DMS153 treated with DMSO at 0.1 percent for 48 hours (cell line): ENCODE results near the gene PPP1R14D.

ENCODE experiments used
- DNase-seq: peaks from one replicate; lab custom pipeline; 2025; ENCODE audit not compliant: unreplicated experiment; lab: John Stamatoyannopoulos, UW

The PPP1R14D gene

DNA sequence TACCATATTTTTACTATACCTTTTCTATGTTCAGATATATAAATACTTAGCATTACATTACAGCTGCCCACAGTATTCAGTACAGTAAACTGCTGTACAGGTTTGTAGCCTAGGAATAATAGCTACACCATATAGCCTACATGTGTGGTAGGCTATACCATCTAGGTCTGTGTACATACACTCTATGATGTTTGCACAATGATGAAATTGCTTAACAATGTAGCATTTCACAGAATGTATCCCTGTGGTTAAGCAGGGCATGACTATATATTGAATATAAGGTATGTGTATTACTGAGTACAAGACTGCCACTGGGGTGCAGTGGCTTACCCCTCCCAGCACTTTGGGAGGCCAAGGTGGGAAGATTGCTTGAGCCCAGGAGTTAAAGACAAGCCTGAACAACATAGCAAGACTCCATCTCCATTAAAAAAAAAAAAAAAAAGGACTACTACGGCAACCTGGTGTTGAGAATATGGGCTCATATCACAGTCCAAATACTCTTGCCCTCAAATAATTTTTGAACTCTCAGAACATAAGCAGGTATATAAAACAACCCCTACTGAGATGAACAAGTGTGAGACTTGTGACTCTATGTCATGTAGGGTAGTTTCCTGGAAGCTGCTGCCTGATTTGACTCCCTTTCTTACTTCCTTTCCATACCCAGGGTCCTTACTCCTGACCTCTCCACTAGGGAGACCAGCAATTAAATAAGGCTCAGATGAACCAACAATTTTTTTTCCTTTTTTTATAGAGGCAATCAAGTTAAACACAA lies 4.8 kb downstream of the PPP1R14D start:
- DNase-seq = no peak

DNA sequence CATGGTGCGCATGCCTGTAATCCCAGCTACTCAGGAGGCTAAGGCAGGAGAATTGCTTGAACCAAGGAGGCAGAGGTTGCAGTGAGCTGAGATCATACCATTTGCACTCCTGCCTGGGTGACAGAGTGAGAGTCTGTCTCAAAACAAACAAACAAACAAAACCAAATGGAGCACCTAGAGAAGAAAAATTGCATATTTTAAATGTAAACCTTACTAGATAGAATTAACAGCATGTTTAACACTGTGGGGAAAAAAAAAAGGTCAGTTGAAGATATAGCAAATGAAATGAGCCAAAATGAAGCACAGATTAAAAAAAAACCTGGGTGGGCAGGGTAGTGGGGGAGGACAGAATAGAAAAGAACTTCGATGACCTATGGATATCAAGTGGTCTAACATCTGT lies 7.3 kb downstream of the PPP1R14D start:
- no peak for DNase-seq

DNA sequence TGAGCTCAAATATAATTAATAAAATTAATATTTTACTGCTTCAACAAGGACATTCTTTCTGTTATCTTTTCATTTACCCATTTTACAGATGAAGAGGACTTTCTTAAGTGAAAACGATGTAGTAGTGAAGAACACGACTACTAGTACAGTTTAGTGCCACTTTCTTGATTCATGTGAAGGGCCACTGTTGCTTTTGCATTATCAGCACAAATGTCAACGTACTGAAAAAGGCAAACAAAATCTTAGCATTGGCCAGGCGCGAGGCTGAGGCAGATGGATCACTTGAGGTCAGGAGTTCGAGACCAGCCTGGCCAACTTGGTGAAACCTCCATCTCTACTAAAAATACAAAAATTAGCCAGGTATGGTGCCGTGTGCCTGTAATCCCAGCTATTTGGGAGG lies 9.5 kb downstream of the PPP1R14D start:
- DNase-seq = no peak

DNA sequence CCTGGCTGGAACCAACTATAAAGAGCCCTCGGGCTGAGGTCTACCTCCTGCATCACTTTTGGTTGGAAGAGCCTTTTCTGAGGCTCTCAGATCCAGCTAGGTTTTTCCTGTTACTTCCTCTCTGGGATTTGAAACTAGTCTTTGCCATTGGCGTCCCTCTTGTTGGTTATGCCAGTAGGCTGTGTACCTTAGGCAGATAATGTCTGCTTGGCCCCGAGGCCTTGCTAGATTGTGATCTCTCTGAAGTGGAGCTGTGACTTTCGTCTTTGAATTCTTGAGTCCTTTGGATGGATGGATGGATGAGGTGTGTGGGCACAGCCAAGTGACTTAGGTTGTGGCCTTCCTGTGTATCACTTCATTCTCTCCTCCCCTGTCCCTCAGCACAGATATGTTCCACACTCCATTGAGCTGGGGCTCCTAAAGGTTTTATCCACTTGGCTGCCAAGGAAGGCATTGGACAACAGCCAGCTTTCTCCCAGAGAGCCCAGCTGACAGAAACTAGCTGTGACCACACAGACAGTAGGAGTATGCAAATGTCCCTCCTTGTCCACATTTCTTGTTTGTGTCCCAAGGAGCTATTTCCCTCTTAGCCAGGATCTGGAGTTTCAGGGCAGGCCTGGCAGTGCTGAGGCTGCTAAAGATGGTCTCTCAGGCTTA lies 13.3 kb downstream of the PPP1R14D start:
- DNase-seq = no peak

DNA sequence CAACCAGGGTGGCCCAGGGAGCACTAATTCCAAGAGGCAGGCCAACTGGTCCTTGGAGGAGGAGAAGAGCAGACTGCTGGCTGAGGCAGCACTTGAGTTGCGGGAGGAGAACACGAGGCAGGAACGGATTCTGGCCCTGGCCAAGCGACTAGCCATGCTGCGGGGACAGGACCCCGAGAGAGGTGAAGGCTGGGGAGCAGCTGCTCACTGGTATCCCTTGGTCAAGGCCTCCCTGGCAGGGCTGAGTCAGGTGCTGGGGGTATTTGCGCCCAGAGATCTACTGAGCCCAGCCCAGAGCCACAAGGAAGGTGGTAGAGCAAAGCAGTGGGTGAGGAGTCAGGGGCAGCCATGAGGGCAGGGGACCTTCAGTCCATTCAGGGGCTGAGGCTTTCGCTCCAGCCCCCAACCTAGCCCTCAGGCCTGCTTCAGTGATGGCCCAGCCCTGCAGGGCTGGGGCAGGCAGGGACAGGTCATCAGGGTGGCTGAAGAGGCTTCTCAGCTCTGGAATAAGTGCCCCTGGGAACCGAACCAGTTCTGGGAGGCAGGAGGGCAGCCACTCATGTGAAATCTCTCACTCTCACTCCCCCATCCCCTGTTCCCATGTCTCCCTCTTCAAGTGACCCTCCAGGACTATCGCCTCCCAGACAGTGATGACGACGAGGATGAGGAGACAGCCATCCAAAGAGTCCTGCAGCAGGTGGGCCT lies 15.6 kb downstream of the PPP1R14D start:
- DNase-seq = no peak

DNA sequence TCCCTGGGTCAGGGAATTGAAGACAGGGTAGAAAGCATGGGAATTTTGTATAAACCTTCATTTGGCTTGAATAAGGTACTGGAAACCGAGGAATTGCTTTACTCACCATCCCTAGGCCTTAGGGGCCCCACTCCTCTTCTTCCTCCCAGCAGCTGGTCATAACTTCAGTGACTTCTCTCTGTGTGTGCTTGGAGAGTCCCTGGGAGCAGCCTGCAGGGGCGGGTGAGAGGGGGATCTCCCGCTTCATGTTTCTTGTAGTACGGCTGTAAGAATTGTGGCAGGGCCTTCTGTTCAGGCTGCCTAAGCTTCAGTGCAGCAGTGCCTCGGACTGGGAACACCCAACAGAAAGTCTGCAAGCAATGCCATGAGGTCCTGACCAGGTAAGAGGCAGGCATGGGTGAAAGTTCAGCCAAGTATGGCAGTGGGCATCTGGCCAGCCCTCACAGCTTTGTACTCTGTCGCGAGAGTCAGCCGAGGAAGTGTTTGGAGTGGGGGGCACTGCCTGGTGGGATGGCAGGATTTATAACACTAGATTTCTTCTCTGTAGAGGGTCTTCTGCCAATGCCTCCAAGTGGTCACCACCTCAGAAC lies 19.6 kb downstream of the PPP1R14D start:
- DNase-seq = no peak

DNA sequence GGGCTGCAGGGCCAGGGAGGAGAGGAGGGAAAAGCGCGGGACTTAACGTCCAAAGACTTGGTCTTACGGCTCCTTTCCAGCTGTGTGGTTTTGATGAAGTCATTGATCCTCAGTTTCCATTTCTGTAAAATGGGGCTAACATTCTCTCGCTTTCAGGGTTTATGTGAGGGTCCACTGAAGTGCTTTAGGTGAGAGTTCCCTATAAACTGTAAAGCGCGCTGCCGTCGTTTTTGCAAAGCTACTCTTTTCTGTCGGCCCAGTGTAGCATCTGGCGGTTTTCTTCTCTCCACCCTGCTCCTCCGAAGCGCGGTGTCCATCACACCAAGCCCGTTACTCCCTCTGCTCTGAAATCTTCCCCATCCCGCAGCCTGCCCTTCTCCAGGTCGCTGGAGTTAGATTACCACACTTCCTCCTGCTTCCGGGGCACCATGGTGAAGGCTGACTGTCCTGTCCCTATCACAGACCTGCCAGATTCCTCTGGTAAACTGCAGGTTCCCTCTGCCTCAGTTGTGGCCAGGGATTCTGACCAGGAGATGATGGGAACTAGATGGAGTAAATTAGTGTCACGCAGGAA lies 20.5 kb downstream of the PPP1R14D start:
- DNase-seq = no peak

DNA sequence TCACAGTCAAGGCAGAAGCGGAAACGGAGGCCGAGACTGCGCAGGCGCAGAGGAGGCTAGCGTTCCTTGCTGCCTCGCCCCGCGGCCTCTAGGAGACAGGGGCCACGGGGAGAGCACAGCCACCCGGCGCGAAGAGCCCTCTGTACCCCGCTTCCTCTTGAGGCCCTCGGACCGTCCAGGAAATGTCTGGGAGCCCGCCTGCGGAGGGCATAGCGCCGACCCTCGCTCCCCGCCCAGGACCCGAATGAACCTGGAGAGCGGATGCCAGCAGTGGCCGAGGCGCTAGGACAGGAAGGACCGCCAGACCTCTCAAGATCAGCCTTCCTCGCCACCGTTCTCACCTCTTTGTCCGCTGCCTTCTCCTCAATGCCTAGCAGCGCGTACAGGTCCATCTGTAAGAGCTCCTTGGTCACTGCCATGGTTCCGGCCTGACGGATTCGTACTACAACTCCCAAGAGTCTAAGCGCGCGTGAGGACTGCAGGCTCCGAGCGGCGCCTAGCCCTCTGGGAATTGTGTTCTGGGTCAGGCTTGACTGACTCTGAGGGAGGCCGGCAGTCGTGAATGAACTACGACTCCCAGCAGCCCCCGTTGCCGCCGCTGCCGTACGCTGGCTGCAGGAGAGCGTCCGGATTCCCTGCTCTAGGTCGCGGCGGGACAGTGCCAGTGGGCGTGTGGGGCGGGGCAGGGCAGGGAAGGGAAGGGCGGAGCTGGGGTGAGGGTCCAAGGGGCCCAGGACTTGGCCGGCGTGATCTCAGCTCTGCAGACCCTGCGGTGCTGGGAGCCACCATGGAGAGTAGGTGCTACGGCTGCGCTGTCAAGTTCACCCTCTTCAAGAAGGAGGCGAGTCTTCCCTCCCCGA lies 21.2 kb downstream of the PPP1R14D start, which contains the start of the genes DNAJC17 and ZFYVE19:
TSS of gene DNAJC17 (minus strand) at position 446 of the 860 bp plus-strand sequence. CDS start at position 419, 27 bp downstream.
TSS of gene ZFYVE19 (plus strand) at position 62 of the 860 bp plus-strand sequence. CDS start at position 563, 501 bp downstream.
- peak; percentile 80 for DNase-seq

DNA sequence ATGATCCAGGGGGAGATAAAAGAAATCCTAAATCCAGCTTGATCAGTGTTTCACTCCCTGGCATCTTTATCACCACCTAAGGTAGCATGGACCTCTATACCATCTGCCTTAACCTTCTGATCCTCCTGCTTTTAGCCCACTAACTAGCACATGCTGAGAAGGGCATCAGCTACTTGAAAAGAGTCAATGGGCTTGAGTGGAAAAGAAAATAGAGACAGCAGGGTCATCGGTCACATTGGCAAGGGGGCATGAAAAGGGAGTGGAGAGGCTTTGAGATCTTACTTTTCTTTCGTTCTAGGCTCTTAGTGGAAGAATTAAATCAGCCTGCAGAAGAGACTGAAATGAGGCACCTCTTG lies 21.9 kb downstream of the PPP1R14D start:
- no peak for DNase-seq

DNA sequence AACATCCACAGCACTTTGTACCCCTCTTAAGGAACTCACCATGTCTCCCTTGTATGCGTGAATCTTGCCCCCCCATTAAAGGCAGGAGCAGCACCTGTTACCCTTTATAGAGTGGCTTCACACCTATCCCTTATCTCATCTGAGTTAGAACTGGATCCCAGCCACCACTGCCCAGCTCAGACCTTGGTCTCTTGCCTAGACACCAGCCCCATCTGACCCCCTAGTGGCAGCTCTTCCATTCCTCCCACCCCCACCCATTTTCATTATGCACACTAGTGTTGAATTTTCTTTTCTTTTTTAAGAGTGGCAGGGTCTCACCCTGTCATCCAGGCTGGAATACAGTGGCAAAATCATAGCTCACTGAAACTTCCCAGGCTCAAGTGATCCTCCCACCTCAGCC lies 24.8 kb downstream of the PPP1R14D start:
- no peak for DNase-seq

DNA sequence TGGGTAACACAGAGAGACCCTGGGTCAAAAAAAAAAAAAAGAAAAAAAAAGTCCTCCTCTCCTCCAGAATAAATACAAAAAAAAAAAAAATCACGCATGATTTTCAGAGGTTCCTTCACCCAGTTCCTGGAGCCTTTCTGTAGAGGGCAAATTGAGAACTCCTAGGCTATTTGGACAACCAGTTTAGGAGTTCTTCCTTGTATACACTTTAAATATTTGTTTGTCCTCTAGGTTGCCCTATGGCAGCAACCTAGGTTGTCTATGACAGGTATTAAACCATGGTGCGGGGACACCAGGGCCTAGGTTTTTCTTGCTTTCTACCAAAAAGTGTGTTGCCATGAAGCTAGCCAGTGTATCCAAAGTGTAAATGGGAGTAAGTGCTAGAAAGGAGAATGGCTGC lies 25.4 kb downstream of the PPP1R14D start:
- DNase-seq = no peak

DNA sequence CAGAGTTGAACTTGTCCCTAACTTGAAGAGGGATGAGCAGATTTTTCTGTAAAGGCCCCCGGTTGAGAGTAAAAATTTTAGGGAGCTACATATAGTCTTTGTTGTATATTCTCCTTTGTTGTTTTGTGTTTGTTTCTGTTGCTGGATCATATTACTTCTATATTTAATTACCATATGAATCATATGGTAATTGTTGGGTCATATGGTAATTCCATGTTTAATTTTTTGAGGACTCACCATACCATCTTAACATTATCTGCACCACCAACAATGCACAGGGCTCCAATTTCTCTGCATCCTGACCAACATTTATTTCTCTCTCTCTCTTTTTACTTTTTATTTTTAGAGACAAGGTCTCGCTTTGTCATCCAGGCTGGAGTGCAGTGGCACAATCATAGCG lies 29.0 kb downstream of the PPP1R14D start:
- DNase-seq = no peak

DNA sequence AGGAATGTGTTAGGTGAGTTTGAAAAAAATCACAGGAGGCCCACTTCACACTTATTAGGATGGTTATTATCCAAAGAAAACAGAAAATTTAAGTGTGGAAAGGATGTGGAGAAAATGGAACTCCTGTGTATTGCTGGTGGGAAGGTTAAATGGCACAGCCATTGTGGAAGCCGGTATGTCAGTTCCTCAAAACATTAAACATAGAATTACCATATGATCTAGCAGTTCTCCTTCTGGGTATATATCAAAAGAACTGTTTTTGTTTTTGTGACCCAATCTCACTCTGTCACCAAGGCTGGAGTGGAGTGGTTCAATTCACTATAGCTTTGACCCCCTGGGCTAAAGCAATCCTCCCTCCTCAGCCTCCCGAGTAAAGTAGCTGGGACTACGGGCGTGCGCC lies 32.0 kb downstream of the PPP1R14D start:
- no peak for DNase-seq

DNA sequence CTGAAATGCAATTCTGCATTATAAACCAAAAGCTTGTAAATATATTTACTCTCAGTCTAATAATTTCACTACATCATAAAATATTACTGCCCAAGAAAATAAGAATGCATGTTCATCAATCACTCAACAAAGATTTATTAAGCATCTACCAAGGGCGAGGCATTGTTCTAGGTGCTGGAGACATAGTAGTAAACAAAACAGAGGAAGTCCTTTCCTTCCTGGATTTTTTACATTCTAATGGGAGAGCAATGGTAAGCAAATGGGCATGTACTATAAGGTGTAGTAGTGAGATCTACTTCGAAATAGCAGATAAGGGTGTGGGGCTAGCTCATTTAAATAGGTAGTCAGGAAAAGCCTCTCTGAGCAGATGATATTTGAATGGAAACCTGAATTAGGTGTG lies 32.5 kb downstream of the PPP1R14D start:
- no peak for DNase-seq

DNA sequence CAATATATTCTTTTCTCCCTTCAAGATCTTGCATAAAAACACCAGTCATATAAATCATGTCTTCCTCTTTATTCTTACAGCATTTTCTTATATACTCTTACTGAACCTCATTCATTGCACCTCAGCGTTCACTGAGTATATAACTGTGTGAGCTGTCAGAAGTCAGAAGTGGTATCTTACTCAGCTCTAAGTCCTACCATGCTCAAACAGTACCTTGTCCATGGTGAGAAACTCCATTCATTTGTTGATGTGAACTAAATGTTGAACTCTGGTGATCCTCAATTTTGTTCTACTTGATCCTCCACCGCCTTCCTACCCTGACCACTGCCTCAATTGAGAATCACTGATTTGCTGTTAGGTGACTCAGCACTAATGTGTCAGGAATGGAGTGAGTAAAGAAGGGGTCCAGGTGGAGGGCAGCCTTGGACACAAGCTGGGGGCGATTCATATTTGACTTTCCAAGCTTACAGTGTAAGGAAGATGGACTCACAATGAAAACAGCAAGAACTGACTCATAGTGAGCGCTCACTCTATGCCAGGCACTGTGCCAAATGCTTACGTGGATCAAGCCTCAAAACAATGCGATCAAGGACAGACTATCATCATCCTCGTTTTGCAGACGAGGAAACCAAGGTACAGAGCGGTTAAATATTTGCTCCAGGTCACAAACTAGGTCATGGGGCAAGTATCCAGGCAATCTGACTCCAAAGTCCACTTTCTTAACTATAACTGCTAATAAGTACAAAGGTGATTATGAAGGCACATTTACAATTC lies 35.1 kb downstream of the PPP1R14D start:
- DNase-seq = peak; percentile 2

DNA sequence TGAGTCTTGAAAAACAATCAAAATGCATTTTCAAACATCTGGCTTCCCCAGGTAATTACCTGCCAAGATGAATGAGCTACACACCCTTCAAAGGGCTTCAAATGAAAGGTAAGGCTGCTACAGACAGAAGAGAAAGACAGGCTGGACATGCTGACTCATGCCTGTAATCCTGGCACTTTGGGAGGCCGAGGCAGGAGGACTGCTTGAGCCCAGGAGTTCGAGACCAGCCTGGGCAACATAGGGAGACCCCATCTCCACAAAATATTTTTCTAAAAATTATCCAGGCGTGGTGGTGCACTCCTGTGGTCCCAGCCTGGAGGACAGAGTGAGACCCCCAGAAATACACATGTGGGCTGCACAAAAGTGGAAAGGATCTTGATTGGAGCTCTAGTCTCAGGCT lies 36.1 kb downstream of the PPP1R14D start:
- DNase-seq = no peak

DNA sequence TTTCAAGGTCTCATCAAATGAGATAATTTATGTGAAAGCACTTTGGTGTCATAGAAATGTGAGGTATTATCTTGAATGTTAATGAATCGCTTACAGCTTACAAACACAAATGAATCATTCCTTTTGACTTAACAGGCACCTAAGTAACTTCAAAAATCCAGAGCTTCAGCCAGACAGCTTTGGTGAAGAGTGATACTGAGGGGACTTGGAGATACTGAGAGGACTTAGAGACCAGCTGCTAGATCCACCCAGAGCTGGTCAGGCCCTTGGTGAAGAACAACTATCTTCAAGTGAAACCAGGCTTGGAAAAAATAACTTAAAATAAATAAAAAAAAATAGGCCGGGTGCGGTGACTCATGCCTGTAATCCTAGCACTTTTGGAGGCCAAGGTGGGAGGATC lies 37.8 kb downstream of the PPP1R14D start:
- DNase-seq = no peak

DNA sequence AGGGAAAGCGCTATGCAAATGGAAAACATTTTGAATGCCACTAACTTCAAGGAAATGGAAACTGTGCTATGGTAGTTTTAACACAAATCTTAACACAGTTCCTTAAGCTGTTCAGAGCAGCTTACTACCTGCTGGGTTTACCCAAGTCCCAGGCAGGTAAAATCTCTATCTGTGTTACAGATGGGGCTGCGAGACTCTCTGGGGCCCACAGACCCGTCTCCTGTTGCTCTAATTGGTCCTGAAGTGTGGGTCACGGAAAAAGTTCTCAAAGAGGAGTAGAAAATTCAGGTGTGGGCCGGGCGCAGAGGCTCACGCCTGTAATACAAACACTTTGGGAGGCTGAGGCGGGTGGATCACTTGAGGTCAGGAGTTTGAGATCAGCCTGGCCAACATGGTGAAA lies 38.5 kb downstream of the PPP1R14D start:
- no peak for DNase-seq

DNA sequence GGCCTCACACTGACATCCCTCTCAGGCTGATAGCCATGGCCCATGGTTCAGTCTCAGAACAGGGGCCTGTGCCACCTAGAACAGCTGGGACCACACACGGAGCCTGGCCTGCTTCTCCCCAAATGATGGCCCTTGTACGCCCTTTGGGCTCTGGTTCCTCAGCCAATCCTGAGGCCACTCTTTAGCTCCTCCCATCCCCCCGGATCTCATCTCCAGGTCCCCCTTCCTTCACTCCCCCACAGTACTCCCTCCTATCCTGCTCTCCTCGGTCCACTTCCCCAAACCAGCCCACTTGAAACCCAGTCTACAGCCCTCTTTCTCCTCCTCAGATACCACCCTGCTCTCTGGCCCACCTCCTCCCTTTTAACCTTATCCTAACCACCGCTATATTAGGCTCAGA lies 39.4 kb downstream of the PPP1R14D start:
- no peak for DNase-seq

DNA sequence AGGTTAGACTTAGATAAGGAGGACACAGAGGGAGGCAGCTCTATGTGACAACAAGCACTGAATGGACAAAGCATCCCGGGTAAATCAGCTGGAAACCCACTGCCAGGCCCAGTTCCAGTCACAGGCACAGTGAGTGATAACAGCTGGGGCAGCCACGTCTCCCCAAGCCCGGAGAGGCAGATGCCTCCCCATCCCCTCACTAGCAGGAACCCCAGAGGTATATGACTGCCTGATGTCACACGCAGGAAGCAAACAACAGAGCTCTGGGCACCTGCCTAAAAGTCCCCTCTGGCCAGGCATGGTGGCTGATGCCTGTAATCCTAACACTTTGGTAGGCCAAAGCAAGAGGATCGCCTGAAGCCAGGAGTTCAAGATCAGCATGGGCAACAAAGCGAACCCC lies 40.5 kb downstream of the PPP1R14D start:
- DNase-seq = no peak
